Suppressor macrophage (primary cell): ENCODE results near the gene AHDC1.
A peak's percentile ranks its signal among the peaks of the same experiment; 100 is the strongest.

ENCODE experiments used
- DNase-seq, 4 experiments: peaks; one replicate each; pipeline ENCODE4 v3.0.0-alpha.2; 2020 to 2022

Gene AHDC1

DNA sequence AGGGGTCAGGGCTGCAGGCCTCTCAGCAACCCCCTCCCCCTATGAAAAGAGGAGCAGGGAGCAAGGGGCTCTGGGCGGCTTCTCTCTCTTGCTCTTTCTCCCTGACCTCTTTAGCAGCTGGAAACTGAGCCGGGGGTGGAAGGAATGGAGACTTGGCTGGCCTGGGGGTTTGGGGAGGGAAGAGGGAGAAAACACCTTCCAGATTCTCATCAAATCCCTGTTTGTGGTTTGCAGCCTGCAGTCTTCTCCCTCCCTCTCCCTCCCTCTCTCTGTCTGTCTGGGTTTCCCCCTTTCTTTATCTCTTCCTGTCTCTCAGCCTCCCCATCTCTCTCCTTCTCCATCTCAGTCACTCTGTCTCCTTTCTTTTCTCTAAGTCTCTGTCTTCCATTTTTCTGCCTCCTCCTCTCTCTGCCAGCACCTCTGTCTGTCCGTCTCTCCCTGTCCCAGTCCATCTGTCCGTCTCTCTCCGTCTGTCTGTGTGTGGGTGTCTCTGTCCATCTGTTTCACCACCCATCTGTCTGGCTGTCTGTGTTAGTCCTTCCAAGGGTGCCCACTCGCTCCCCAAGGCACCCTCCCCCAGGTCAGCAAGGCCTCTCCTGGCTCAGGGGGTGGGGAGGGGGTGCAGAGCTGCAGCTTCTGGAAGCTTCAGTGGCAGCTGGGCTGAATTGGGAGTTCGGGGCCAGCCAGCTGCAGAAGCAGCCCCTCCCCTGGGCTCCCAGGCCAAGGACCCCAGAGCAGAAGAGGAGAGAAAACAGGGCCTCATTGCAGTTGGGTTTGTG lies 6.2 kb downstream of the AHDC1 start:
- no peak for DNase-seq

DNA sequence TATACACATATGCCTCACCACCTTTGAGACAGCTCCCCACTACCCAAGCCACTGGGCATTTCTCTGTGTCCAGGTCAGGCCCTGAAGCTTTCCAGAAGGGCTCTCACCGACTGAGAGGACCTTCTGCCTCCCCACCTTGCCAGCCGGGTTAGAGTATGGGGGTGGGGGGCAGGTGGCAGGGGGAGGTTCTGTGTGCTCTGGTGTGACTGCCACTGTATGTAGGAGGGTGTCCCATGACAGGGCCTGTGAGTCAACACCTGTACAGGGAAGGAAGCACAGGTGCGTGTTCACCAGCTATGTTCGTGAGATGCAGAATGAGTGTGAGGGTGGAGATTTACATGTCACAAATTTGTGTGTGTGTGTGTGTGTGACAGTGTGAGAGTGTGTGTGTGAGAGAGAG lies 7.0 kb downstream of the AHDC1 start:
- DNase-seq = no peak

GRCh38 chr1:27596261-27596660 lies 7.7 kb downstream of the AHDC1 start:
- DNase-seq = peak in 3 of 4 experiments; percentile 39 to 50 (median 46)

GRCh38 chr1:27595597-27595996 lies 8.3 kb downstream of the AHDC1 start:
- DNase-seq = no peak

DNA sequence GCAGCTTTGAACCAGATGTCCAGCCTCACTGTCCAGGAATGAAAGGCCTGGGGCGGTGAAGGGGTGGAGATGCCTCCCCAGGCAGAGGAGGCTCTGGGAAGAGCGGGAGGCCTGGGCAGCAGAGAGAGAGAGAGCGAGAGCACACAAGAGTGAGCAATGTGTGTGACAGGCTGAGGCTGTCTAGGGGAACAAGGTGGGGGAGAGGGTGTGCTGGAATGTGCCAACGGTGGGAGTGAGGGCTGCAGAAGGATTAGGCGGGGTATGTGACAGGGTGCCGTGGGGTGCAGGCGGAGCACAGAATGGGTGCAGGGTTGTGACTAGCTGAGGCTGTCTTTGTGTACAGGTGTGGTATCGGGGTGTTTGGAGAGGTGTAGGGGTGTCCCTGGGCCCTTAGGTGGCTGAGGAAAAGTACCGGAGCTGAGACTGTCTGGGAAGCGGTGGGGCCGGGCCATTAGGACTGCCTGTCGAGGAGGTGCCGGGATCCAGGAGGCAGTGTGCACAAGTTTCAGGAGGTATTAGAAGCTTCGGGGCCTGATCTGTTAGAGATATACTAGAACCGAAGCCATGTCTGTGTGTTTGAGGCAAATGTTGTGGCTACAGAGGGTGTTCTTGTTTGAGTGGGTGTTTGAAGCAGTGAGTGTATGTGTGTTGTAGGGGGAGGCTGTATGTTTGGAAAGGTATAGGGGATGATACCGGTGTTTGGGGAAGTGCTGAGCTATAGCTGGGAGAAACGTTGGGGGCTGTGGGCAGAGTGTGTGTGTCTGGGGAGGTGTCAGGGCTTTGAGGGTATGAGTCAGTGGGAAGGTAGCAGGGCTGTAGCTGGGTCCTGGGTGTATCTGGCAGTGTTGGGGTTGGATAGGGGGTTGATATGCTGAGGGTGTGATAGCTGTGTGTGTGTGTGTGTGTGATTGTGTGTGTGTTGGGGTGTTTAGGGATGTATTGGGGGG lies 9.1 kb downstream of the AHDC1 start:
- no peak for DNase-seq

GRCh38 chr1:27593678-27594563 lies 10.0 kb downstream of the AHDC1 start:
- no peak for DNase-seq

- DNase-seq = no peak
Observed at GRCh38 chr1:27592931-27593677, 10.8 kb downstream of the AHDC1 start.

DNA sequence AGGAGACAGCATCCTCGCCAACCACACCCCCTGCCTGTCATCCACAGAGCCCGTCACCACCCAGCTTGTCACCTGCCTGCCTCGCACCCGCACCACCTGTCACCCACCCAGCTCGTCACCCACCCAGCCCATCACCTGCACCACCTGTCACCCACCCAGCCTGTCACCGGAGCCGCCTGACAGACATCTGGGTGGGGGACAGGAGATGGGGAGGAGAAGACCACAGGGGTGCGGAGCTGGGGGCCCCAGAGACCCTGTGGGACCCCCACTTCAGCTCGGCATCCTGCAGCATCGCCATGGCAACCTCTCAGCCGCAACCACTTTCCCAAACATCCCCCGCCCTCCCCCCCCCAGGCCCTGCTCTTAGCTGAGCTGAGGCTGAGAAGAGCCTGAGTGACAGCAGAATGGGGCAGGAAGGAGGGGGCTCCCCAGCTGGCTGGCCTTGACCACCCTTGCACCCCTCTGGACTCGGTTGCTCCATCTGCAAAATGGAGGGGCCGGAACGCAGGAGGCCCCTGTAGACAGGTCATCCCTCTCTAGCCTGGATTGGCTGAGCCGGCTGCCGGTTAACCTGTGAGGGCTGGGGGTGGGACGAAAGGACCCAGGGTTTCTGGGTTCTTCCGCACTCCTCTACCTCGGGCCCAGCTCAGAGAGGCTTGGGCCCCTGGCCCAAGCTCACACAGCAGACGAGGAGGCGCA lies 11.6 kb downstream of the AHDC1 start:
- DNase-seq = no peak

DNA sequence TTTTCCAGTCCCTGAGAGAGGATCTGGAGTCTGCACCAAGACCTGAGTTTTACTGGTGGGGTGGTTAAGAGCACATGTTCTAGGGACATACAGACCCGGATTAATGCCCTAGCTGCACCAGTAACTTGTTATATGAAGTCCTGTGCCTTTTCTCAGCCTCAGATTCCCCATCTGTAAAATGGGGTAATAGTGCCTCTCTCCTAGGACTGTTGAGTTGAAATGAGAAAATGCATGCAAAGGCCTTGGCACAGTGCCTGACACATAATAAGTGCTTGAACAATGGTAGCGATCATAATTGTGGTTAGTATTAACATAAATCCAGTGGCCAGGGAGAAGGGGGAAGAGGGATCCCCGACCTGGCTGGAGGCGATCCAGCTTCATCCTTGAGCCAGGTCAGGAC lies 12.3 kb downstream of the AHDC1 start:
- DNase-seq = no peak

DNA sequence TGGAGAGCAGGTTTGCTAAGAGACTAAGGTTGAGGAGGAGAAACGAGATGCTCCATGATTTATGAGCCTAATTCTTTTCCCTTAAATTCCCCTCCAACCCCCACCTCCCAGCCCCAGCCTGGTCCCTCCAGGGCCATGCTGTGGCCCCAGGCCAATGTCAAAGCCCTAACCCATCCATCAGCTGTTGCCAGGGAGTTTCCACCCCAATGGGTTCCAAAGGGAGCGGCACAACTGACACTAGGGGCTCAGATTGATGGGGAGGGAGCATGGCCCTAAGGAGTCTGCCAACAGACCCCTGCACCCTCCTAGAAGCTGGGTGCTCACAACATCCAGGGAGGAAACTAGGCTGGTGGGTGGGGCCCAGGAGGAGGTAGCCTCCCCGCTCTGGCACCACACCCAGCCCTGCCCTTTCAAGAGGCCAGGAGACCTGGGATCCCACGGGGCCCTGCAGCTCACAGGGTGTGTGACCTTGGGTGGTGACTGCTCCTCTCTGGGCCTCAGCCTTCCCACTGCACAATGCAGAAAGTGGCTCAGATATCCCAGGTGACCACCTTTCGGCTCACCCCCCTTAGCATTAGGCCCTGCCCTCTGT lies 12.9 kb downstream of the AHDC1 start:
- DNase-seq = no peak

- DNase-seq = no peak
Observed at GRCh38 chr1:27589841-27590426, 14.0 kb downstream of the AHDC1 start.

- no peak for DNase-seq
Observed at GRCh38 chr1:27589441-27589840, 14.5 kb downstream of the AHDC1 start.

GRCh38 chr1:27588256-27589232 lies 15.4 kb downstream of the AHDC1 start:
- DNase-seq = no peak

GRCh38 chr1:27585684-27586083 lies 18.3 kb downstream of the AHDC1 start:
- no peak for DNase-seq

GRCh38 chr1:27584453-27584852 lies 19.5 kb downstream of the AHDC1 start:
- DNase-seq = no peak

DNA sequence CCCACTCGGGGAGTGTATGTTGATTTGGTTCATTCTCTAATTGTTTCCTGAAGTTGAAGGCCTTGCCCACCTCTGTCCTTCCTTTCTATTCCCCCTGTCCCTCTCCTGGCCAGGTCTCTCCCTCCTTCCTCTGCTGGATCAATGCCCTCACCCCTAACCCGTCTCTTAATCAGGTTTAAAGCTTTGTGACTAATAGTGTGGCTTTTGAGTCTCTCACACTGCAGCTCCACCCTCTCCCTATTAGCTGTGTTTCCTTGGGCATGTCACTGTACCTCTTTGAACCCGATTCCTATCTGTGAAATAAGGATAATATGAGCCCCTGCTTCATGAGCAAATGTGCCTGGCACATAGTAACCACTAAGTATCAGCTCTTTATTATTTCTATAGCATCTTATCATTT lies 20.5 kb downstream of the AHDC1 start:
- no peak for DNase-seq

GRCh38 chr1:27581823-27582243 lies 22.1 kb downstream of the AHDC1 start:
- peak in 3 of 4 experiments; percentile 36 to 68 (median 39) for DNase-seq

DNA sequence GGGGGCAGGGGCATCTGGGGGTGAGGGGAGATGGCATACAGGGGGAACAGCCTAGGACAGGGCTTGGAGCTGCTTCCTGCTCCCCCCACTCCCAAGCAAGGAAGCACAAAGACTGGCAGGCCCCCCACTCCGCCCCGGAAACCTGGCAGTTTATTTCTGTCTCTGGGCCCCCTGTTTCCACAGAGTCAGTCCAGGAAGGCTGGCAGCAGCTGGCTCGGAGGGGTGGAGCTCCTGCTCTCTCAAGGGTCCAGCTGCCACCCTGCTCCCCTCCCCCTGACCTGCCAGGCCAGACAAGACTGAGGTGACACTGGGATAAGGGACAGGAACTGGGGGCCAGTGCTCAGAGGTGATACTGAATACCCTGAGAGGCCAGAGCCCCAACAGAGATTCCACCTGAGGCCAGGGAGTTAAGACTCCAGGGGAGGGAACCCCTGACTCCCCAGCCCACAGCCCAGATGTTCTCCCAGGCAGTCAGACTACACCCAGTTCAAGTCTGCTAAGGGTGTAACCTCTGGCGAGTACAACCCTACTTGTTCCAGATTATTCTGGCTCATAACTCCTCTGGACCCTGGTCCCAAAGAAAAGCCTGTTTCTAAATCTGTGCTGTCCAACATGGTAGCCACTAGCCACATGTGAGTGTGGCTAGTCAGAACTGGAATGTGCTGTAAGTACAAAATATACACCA lies 26.3 kb downstream of the AHDC1 start:
- no peak for DNase-seq
